Omental fat pad (tissue), 4 donors: ENCODE data around the gene ADGRB3. TPM values are rescaled to one million over a fixed set of nuclear protein-coding genes. Genes with fewer than 3 reads are reported as not detected.

ENCODE experiments used
- ATAC-seq: fragments of 150-250 bp; one replicate; pipeline ENCODE4 v1.9.1; 2016; ENCODE audit warnings: mild to moderate bottlenecking, moderate library complexity; ENCODE audit not compliant: low FRiP score
- DNase-seq: peaks from one replicate; pipeline ENCODE4 v3.0.0-alpha.2; 2019; ENCODE audit warnings: low spot score
- total RNA-seq, 4 donors: library from RNA; depleted of rRNA; stranded (reverse); fragments of >200 nt; gene quantifications; one replicate each; pipeline ENCODE4 v1.1.0, GENCODE V29; 2016
- TF ChIP-seq, protein P1 (sequence below), 3 donors: fragments of 450-650 bp; IDR thresholded peaks; one replicate each; pipeline ENCODE4 v1.5.1; 2016 to 2017; ENCODE audit warnings: antibody characterized with exemption in 3 of 3, mild to moderate bottlenecking in 3 of 3, moderate library complexity in 2 of 3

Gene ADGRB3
- total RNA-seq, 4 donors from 2014 or later: 0.84 to 4.4 (median 1.9) TPM

DNA sequence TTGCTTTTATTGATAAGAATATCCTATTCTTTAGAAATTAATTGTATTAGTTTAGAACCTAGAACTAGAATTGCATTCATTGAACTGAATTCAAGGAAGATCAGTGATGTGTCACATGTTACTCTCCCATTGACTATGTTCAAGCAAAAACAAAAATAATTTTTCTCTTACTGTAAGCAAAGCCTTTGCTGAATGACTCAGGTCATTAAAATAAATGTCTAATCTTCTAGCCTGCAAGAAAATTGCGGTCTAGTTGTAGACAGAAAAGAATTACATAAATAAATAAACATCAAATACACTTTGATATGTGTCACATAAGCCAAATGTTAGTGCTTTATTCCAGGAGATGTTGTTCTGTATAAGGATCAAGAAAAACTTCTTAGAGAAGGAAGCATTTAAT, 387.9 kb downstream of the ADGRB3 start:
- TF ChIP-seq, protein P1, sequence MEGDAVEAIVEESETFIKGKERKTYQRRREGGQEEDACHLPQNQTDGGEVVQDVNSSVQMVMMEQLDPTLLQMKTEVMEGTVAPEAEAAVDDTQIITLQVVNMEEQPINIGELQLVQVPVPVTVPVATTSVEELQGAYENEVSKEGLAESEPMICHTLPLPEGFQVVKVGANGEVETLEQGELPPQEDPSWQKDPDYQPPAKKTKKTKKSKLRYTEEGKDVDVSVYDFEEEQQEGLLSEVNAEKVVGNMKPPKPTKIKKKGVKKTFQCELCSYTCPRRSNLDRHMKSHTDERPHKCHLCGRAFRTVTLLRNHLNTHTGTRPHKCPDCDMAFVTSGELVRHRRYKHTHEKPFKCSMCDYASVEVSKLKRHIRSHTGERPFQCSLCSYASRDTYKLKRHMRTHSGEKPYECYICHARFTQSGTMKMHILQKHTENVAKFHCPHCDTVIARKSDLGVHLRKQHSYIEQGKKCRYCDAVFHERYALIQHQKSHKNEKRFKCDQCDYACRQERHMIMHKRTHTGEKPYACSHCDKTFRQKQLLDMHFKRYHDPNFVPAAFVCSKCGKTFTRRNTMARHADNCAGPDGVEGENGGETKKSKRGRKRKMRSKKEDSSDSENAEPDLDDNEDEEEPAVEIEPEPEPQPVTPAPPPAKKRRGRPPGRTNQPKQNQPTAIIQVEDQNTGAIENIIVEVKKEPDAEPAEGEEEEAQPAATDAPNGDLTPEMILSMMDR (IDR thresholded peaks at IDR 0.05): no peak
- ATAC-seq: no peak
- DNase-seq: no peak

DNA sequence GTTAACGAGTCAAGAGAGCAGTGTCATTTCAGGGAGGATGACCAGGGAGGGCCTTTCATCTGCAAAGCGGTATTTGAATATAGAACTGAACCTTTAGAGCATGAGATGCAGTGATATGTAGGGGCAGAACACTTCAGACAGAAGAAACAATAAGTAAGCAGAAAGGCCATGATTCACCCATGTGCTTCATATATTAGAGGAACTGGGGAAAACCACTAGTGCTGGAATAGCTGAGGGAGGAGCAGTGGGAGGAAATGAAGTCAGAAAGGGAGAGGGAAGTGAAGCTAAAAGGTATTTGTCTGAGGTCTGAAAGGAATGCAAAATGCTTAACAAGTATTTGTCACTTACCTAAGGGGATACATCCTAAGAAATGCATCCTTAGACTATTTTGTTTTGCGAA, 391.2 kb downstream of the ADGRB3 start:
- TF ChIP-seq, protein P1 (IDR thresholded peaks at IDR 0.05): no peak
- DNase-seq (no peak), ATAC-seq (no peak)

DNA sequence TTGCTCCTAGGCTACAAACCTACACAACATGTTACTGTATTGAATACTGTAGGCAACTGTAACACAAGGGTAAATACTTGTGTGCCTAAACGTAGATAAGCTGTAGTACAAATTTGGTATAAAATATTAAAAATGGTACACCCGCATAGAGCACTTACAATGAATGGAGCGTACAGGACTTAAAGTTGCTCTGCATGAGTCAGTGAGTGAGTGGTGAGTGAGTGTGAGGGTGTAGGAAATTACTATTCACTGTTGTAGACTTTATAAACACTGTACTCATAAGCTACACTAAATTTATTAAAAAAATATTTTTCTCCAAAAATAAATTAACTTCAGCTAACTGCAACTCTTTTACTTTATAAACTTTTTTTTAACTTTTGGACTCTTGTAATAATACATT, 391.6 kb downstream of the ADGRB3 start:
- TF ChIP-seq, protein P1 (IDR thresholded peaks at IDR 0.05): no peak
- ATAC-seq (no peak), DNase-seq (no peak)

DNA sequence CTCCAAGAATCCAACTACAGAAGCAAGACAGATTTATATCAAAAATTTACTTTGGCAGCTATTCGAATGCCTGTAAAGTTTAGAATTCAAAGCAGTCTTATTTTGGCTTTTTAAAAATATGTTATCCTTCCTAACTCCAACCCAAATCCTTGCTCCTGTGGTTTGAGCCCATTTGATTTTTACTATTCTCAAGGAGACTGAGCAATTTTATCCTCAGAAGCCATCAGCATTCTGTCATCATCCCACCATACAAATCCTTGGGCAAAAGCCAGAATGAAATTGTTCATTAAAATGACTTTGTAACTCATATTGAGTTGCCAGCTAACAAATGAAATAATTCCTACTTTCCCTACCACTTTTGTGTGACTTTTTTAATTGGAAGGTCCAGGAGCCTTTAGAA, 392.8 kb downstream of the ADGRB3 start:
- TF ChIP-seq, protein P1 (IDR thresholded peaks at IDR 0.05): no peak
- ATAC-seq (no peak), DNase-seq (no peak)

DNA sequence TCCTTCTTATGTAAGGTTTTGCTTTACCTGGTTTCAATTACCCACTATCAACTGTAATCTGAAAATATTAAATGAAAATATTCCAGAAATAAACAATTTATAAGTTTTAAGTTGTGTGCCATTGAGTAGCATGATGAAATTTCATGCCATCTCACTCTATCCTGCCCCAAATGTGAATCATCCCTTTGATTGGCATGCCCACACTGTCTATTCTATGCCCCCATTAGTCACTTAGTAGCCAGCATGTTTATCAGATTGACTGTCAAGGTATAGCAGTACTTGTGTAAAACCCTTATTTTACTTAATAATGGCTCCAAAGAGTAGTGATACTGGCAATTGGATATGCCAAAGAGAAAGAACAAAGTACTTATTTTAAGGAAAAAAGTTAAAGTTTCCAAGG, 403.8 kb downstream of the ADGRB3 start:
- TF ChIP-seq, protein P1 (IDR thresholded peaks at IDR 0.05): no peak
- ATAC-seq: no peak
- no peak for DNase-seq

DNA sequence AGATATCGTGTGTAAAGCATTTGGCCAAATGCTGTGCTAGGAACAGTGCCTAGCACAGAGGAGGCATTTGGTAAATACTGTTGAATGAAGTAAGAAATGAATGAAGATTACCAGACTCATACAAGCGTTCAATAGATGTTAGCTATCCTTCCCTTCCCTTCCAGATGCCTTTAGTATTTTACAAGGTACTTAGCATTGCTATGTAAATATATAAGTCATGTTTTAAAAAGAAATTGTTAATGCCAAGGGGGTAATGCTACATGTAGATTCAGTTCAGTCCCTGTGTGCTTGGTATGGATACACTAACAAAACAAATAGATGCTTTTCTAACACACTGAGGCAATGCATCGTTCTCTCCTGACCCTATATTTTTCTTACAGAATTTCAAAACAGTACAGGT, 407.2 kb downstream of the ADGRB3 start:
- TF ChIP-seq, protein P1 (IDR thresholded peaks at IDR 0.05): no peak

DNA sequence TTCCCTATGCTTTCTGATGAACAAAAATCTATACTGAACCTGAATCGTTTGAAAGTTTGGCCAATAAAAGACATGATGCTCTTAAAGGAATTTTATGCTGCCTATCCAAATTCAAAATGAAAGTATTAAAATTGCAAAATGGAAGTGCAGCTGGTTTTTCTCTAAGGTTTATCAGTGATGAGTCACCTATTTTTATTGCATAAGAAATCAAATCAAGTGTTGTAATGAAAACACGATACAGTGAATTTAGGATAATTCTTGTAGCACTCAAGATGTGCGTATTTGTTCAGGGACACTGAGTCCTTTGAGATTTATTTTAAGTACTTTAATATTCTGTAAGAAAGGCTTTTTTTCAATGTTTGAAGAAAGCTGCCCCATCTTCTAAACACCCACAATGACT, 409.5 kb downstream of the ADGRB3 start:
- ATAC-seq (no peak), DNase-seq (no peak)
- TF ChIP-seq, protein P1 (IDR thresholded peaks at IDR 0.05): no peak

More for the DNA sequence above, 407.2 kb downstream of the ADGRB3 start:
- ATAC-seq: no peak
- DNase-seq: no peak
